PC-3 (cell line): ENCODE data around the gene B3GNT5. TPM values are rescaled to one million over a fixed set of nuclear protein-coding genes. Genes with fewer than 3 reads are reported as not detected.
"Not testable (repeated sequence)": the region's sequence is repeated elsewhere in the genome, so short reads cannot be mapped to it uniquely, and the experiment has no call there.

ENCODE experiments used
- ATAC-seq: fragments of 200-7000 bp; cut with Tn5 transposase; 2 replicates; pipeline ENCODE4 v1.9.1; 2020; ENCODE audit warnings: mild to moderate bottlenecking, moderate library complexity
- BruUV-seq: library from RNA; stranded (reverse); fragments of 400-500 nt; replicated peaks from 2 replicates; lab custom pipeline; 2021; lab: Mats Ljungman, UMichigan
- CTCF ChIA-PET: fragments of 300-600 bp; sonication (Branson Sonifier 250); formaldehyde crosslinking; loops from one replicate; lab custom pipeline; 2022; ENCODE audit warnings: antibody characterized with exemption; lab: Charles Lee
- POLR2A ChIA-PET: fragments of 300-600 bp; sonication (Branson Sonifier 250); formaldehyde crosslinking; loops from one replicate; lab custom pipeline; 2022; ENCODE audit warnings: antibody characterized with exemption; ENCODE audit not compliant: unreplicated experiment; lab: Charles Lee
- DNase-seq: peaks from one replicate; pipeline ENCODE4 v3.0.0-alpha.2; 2015
- H2AFZ ChIP-seq: fragments of 300-600 bp; sonication (generic); 2 replicates; pipeline ENCODE4 v1.6.0; 2016; ENCODE audit warnings: antibody characterized with exemption, low read length
- H3F3A ChIP-seq: fragments of 300-600 bp; sonication (generic); one replicate; pipeline ENCODE4 v1.6.0; 2017; ENCODE audit warnings: antibody characterized with exemption, low read length, control low read depth, mild to moderate bottlenecking; ENCODE audit not compliant: unreplicated experiment
- H3K27ac ChIP-seq: fragments of 300-600 bp; sonication (generic); 2 replicates; pipeline ENCODE4 v1.5.1; 2016; ENCODE audit warnings: mild to moderate bottlenecking, low read length
- H3K27me3 ChIP-seq: fragments of 300-600 bp; sonication (generic); 2 replicates; pipeline ENCODE4 v1.6.1; 2016; ENCODE audit warnings: low read length, mixed read lengths
- H3K36me3 ChIP-seq: fragments of 300-600 bp; sonication (generic); 2 replicates; pipeline ENCODE4 v1.6.1; 2016; ENCODE audit warnings: low read depth, mixed run types, low read length, mixed read lengths
- H3K4me1 ChIP-seq: fragments of 300-600 bp; sonication (generic); 2 replicates; pipeline ENCODE4 v1.5.1; 2016; ENCODE audit warnings: low read length; ENCODE audit not compliant: insufficient read depth
- H3K4me2 ChIP-seq: fragments of 300-600 bp; sonication (generic); 2 replicates; pipeline ENCODE4 v1.6.0; 2016; ENCODE audit warnings: low read length
- H3K4me3 ChIP-seq: fragments of 300-600 bp; sonication (generic); 2 replicates; pipeline ENCODE4 v1.5.1; 2016; ENCODE audit warnings: mild to moderate bottlenecking, low read length, mixed read lengths
- H3K79me2 ChIP-seq: fragments of 300-600 bp; sonication (generic); 2 replicates; pipeline ENCODE4 v1.6.1; 2017; ENCODE audit warnings: low read length, mixed read lengths
- H3K9ac ChIP-seq: fragments of 300-600 bp; sonication (generic); 2 replicates; pipeline ENCODE4 v1.6.0; 2016; ENCODE audit warnings: mild to moderate bottlenecking, low read length
- H3K9me2 ChIP-seq: fragments of 300-600 bp; sonication (generic); replicated peaks from 2 replicates; pipeline ENCODE4 v1.6.1; 2016; ENCODE audit warnings: mixed run types, low read length, mixed read lengths
- H3K9me3 ChIP-seq: fragments of 300-600 bp; sonication (generic); 2 replicates; pipeline ENCODE4 v1.6.1; 2016; ENCODE audit warnings: low read length, mixed read lengths
- H4K20me1 ChIP-seq: fragments of 300-600 bp; sonication (generic); 2 replicates; pipeline ENCODE4 v1.6.1; 2016; ENCODE audit warnings: low read length, mixed read lengths
- CTCF ChIP-seq: fragments of 300-600 bp; sonication (generic); conservative IDR thresholded peaks from 2 replicates; pipeline ENCODE4 v1.5.1; 2017; ENCODE audit warnings: antibody characterized with exemption, low read depth, mild to moderate bottlenecking, low read length
- EZH2 ChIP-seq: fragments of 300-600 bp; sonication (generic); IDR thresholded peaks from one replicate; pipeline ENCODE4 v1.6.1; 2017; ENCODE audit warnings: antibody characterized with exemption, mild to moderate bottlenecking, low read length; ENCODE audit not compliant: unreplicated experiment
- EZH2phosphoT487 ChIP-seq: fragments of 300-600 bp; sonication (generic); IDR thresholded peaks from 2 replicates; pipeline ENCODE4 v1.6.1; 2018; ENCODE audit warnings: mild to moderate bottlenecking, antibody characterized with exemption, low read length, borderline replicate concordance
- intact Hi-C: fragments of 100-400 bp; cut with micrococcal nuclease; formaldehyde crosslinking; loops from 2 replicates; pipeline ENCODE4 v1.9.0; 2023
- total RNA-seq: library from RNA; depleted of rRNA; stranded (reverse); fragments of >200 nt; gene quantifications from 2 replicates; pipeline ENCODE4 v1.2.3, GENCODE V29; 2014

Gene B3GNT5
- total RNA-seq, 1 experiment from 2014 or later: 22.9 TPM

DNA sequence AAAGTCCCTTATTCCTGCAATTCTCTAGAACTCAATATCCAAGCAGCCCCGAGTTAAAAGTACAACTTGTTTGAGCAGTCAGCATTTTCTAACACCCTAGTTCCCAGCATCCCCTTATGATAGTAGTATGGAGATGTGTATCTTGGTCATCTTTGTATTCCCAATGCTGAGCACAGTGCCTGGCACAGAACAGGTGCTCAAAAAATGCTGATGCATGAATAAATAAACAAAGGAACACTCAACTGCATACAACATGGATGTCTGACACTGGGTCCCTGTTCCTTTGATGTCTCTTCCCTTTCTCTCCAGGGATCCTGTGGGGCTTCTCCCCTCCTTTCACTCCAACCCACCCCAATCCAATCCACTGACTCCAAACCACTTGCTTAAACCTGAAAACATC is 23.9 kb upstream of the B3GNT5 start:
- CTCF ChIA-PET: no interaction called here
- TF ChIP-seq CTCF (no peak), EZH2 (no peak)

GRCh38 chr3:183230251-183230650 is 22.8 kb upstream of the B3GNT5 start:
- intact Hi-C loops, H3K4me2 ChIP-seq, H4K20me1 ChIP-seq, H3K27ac ChIP-seq, DNase-seq, BruUV-seq, H3F3A ChIP-seq, H3K9ac ChIP-seq, H3K27me3 ChIP-seq, H3K4me1 ChIP-seq, H3K9me3 ChIP-seq, H3K9me2 ChIP-seq, H2AFZ ChIP-seq, ATAC-seq, CTCF ChIA-PET, H3K36me3 ChIP-seq, POLR2A ChIA-PET, H3K4me3 ChIP-seq, H3K79me2 ChIP-seq: not testable (repeated sequence)

More for the DNA sequence above, 23.9 kb upstream of the B3GNT5 start:
- no peak overlapping the region for H3K4me2 ChIP-seq
- no TSS peak for BruUV-seq
- no peak overlapping the region for H3K27ac ChIP-seq
- intact Hi-C loops: no loop called here
- no peaks in the 10 kb centered on the region for H3K9me3 ChIP-seq
- H3K4me1 ChIP-seq: no peaks in the 10 kb centered on the region
- no peaks in the 10 kb centered on the region for H3K9me2 ChIP-seq
- ATAC-seq: no peak
- DNase-seq: no peak
- H3K79me2 ChIP-seq: no peaks in the 10 kb centered on the region
- H3K9ac ChIP-seq: no peak overlapping the region
- H2AFZ ChIP-seq: no peak overlapping the region
- no peaks in the 10 kb centered on the region for H3K27me3 ChIP-seq
- no peaks in the 10 kb centered on the region for H4K20me1 ChIP-seq
- H3K4me3 ChIP-seq: no peak overlapping the region
- no peaks in the 10 kb centered on the region for H3K36me3 ChIP-seq
- H3F3A ChIP-seq: no peaks in the 10 kb centered on the region
- POLR2A ChIA-PET: no interaction called here

DNA sequence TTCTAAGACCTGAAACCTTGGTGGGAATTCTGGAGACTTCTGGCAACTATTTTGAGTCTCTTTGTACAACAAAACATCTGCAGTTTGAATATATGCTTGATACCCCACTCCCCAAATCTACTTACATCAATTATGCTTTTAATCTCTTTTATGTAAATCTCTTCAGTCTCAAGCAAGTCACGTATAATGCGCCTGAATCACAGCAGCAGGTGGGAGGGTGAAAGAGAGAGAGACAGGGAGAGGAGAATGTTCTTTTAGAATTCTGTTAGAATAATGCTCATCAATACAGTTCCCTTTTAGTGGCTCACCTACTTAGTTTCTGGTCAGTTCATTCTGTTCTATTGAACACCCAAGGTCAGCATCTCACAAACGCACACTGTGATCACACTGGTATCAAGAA is 22.2 kb upstream of the B3GNT5 start:
- H3K4me3 ChIP-seq: no peak overlapping the region
- no peak for DNase-seq
- ChIA-PET CTCF (no interaction called here), POLR2A (no interaction called here)
- no peak for ATAC-seq
- intact Hi-C loops: no loop called here
- H3K27me3 ChIP-seq: no peaks in the 10 kb centered on the region
- H3K9me3 ChIP-seq: no peaks in the 10 kb centered on the region
- H3K4me2 ChIP-seq: no peak overlapping the region
- no peaks in the 10 kb centered on the region for H3K9me2 ChIP-seq
- no TSS peak for BruUV-seq
- no peak overlapping the region for H3K9ac ChIP-seq
- no peak overlapping the region for H3K27ac ChIP-seq
- H4K20me1 ChIP-seq: no peaks in the 10 kb centered on the region
- H3K36me3 ChIP-seq: no peaks in the 10 kb centered on the region
- no peak overlapping the region for H2AFZ ChIP-seq
- H3K79me2 ChIP-seq: no peaks in the 10 kb centered on the region
- H3K4me1 ChIP-seq: no peaks in the 10 kb centered on the region
- TF ChIP-seq EZH2 (no peak), EZH2phosphoT487 (no peak), CTCF (no peak)
- no peaks in the 10 kb centered on the region for H3F3A ChIP-seq
